ENCODE results near the gene ZCCHC14. TPM values are rescaled to one million over a fixed set of nuclear protein-coding genes. Genes with fewer than 3 reads are reported as not detected.
"Not testable (repeated sequence)": the region's sequence is repeated elsewhere in the genome, so short reads cannot be mapped to it uniquely, and the experiment has no call there.

ZCCHC14 gene
- total and polyA plus RNA-seq, 2 of the 13 experiments (the other 11 are each of a cell fraction or from before 2014, with no cell fraction given) = 12.4 to 12.5 TPM

DNA sequence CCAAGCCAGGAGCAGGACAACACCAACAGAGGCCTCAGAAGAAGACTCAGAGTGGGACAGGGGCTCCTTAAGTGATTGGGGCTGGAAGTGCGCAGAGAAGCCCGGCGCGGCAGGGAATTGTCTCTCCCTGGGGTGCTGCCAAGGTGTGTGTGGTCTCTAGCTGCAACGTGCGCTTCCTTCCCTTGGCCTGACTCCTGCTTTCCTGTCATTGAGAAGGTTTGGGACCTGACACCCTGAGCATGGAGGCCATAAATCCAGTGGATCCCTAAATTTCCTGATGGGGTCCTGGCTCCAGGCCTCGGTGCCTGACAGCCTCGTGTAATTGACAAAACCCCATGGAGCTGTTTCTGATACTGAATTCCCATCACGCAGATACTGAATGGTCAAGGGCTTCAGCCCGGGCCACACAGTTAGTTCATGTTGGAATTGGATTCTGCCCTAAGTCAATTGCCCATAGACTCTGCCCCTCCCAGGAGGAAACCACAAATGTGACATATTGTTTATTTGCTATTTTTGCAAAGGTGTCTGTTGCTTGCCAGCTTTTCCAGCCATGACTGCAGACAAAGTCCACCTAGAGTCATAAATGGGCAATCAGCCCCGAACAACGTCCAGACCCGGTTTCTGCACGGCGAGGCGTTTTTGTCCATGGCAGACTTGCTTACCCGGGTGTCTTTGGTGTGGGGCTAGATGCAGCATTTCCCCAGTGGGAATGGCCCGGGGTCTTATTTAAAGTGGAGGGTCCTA is 4.4 kb upstream of the ZCCHC14 start (continued):
- TF ChIP-seq, protein P1, sequence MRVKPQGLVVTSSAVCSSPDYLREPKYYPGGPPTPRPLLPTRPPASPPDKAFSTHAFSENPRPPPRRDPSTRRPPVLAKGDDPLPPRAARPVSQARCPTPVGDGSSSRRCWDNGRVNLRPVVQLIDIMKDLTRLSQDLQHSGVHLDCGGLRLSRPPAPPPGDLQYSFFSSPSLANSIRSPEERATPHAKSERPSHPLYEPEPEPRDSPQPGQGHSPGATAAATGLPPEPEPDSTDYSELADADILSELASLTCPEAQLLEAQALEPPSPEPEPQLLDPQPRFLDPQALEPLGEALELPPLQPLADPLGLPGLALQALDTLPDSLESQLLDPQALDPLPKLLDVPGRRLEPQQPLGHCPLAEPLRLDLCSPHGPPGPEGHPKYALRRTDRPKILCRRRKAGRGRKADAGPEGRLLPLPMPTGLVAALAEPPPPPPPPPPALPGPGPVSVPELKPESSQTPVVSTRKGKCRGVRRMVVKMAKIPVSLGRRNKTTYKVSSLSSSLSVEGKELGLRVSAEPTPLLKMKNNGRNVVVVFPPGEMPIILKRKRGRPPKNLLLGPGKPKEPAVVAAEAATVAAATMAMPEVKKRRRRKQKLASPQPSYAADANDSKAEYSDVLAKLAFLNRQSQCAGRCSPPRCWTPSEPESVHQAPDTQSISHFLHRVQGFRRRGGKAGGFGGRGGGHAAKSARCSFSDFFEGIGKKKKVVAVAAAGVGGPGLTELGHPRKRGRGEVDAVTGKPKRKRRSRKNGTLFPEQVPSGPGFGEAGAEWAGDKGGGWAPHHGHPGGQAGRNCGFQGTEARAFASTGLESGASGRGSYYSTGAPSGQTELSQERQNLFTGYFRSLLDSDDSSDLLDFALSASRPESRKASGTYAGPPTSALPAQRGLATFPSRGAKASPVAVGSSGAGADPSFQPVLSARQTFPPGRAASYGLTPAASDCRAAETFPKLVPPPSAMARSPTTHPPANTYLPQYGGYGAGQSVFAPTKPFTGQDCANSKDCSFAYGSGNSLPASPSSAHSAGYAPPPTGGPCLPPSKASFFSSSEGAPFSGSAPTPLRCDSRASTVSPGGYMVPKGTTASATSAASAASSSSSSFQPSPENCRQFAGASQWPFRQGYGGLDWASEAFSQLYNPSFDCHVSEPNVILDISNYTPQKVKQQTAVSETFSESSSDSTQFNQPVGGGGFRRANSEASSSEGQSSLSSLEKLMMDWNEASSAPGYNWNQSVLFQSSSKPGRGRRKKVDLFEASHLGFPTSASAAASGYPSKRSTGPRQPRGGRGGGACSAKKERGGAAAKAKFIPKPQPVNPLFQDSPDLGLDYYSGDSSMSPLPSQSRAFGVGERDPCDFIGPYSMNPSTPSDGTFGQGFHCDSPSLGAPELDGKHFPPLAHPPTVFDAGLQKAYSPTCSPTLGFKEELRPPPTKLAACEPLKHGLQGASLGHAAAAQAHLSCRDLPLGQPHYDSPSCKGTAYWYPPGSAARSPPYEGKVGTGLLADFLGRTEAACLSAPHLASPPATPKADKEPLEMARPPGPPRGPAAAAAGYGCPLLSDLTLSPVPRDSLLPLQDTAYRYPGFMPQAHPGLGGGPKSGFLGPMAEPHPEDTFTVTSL (CRISPR knock-in tag; IDR thresholded peaks at IDR 0.05; ENCODE audit: borderline replicate concordance) = peak; percentile 82
- TF ChIP-seq, protein P2, sequence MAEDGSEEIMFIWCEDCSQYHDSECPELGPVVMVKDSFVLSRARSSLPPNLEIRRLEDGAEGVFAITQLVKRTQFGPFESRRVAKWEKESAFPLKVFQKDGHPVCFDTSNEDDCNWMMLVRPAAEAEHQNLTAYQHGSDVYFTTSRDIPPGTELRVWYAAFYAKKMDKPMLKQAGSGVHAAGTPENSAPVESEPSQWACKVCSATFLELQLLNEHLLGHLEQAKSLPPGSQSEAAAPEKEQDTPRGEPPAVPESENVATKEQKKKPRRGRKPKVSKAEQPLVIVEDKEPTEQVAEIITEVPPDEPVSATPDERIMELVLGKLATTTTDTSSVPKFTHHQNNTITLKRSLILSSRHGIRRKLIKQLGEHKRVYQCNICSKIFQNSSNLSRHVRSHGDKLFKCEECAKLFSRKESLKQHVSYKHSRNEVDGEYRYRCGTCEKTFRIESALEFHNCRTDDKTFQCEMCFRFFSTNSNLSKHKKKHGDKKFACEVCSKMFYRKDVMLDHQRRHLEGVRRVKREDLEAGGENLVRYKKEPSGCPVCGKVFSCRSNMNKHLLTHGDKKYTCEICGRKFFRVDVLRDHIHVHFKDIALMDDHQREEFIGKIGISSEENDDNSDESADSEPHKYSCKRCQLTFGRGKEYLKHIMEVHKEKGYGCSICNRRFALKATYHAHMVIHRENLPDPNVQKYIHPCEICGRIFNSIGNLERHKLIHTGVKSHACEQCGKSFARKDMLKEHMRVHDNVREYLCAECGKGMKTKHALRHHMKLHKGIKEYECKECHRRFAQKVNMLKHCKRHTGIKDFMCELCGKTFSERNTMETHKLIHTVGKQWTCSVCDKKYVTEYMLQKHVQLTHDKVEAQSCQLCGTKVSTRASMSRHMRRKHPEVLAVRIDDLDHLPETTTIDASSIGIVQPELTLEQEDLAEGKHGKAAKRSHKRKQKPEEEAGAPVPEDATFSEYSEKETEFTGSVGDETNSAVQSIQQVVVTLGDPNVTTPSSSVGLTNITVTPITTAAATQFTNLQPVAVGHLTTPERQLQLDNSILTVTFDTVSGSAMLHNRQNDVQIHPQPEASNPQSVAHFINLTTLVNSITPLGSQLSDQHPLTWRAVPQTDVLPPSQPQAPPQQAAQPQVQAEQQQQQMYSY (CRISPR knock-in tag; IDR thresholded peaks at IDR 0.05) = peak; percentile 75; the same call in 1 of the 2 replicates
- TF ChIP-seq SPEN (CRISPR knock-in tag; IDR thresholded peaks at IDR 0.05; ENCODE audit: low read depth) (peak; percentile 30; the same call in 1 of the 2 replicates), SOX6 (CRISPR knock-in tag; IDR thresholded peaks at IDR 0.05) (peak; percentile 71), NCOA1 (CRISPR knock-in tag; IDR thresholded peaks at IDR 0.05) (0 out of 2 replicates have a peak, but pooled peaks have one; percentile 61), ATF7-NPFF (CRISPR knock-in tag; IDR thresholded peaks at IDR 0.05; ENCODE audit: low read depth) (0 out of 2 replicates have a peak, but pooled peaks have one; percentile 54), ZNF451 (CRISPR knock-in tag; IDR thresholded peaks at IDR 0.05) (0 out of 2 replicates have a peak, but pooled peaks have one; percentile 24), GATAD2A (CRISPR knock-in tag; IDR thresholded peaks at IDR 0.05) (peak; percentile 62; the same call in 1 of the 2 replicates)
- TF ChIP-seq SOX6 (IDR thresholded peaks at IDR 0.05) = not testable (repeated sequence)

Measured in HepG2 (cell line).